HepG2 (cell line): Measurements from ENCODE around the gene USP7. TPM values are rescaled to one million over a fixed set of nuclear protein-coding genes. Genes with fewer than 3 reads are reported as not detected.
A peak's percentile ranks its signal among the peaks of the same experiment; 100 is the strongest.

Experiments
- ATAC-seq: fragments of 200-7000 bp; cut with Tn5 transposase; 3 replicates; pipeline ENCODE4 v1.9.1; 2020; ENCODE audit warnings: mild to moderate bottlenecking, moderate library complexity
- BruUV-seq: library from RNA; stranded (reverse); fragments of 400-500 nt; replicated peaks from 2 replicates; lab custom pipeline; 2021; lab: Mats Ljungman, UMichigan
- CTCF ChIA-PET: fragments of 300-600 bp; formaldehyde crosslinking; extraction: SDS; loops from one replicate; lab custom pipeline; 2021; ENCODE audit warnings: low total read pairs, inconsistent platforms, low intra/inter-chr PET ratio; lab: Yijun Ruan, JAX
- POLR2A ChIA-PET: fragments of 350-600 bp; sonication (Branson Sonifier 250); formaldehyde crosslinking; loops from one replicate; lab custom pipeline; 2020; ENCODE audit warnings: antibody characterized with exemption, inconsistent platforms; lab: Yijun Ruan, JAX
- DNase-seq: peaks from one replicate; pipeline ENCODE4 v3.0.0-alpha.2; 2015; ENCODE audit warnings: low spot score
- FAIRE-seq: peaks from 3 replicates; lab custom pipeline; 2011; peaks lifted over from hg19 to GRCh38; lab: Jason Lieb, UNC
- H2AFZ ChIP-seq: one replicate; pipeline ENCODE4 v1.6.1; 2011; ENCODE audit warnings: low read length, inconsistent platforms
- H3K27ac ChIP-seq: fragments of 300-600 bp; 3 replicates; pipeline ENCODE4 v1.8.0; 2011; ENCODE audit warnings: mixed run types, mild to moderate bottlenecking, mixed read lengths, low read length, inconsistent platforms; ENCODE audit not compliant: insufficient read depth; ENCODE audit errors: extremely low read length
- H3K27me3 ChIP-seq, 2 experiments: fragments of 200-600 bp in 1 of 2; 2 replicates in 1 of 2; 3 replicates in 1 of 2; pipeline versions ENCODE4 v1.6.0 to v1.8.0; 2011; ENCODE audit warnings: low read length in 2 of 2, mild to moderate bottlenecking in 2 of 2, moderate library complexity in 2 of 2, inconsistent platforms in 1 of 2; ENCODE audit not compliant: insufficient read depth in 2 of 2, control insufficient read depth in 1 of 2
- H3K36me3 ChIP-seq, 2 experiments: fragments of 200-600 bp in 1 of 2; replicated peaks in 1 of 2; 2 replicates in 1 of 2; 3 replicates in 1 of 2; pipeline versions ENCODE4 v1.5.1 to v1.8.0; 2011; ENCODE audit warnings: low read length in 2 of 2, inconsistent platforms in 1 of 2; ENCODE audit not compliant: insufficient read depth in 2 of 2, control insufficient read depth in 1 of 2
- H3K4me1 ChIP-seq: 2 replicates; pipeline ENCODE4 v1.5.1; 2012; ENCODE audit warnings: low read length, inconsistent platforms; ENCODE audit not compliant: insufficient read depth
- H3K4me2 ChIP-seq: 2 replicates; pipeline ENCODE4 v1.6.0; 2011; ENCODE audit warnings: low read depth, low read length, inconsistent platforms
- H3K4me3 ChIP-seq, 3 experiments: fragments of 200-600 bp in 1 of 3; sonication (generic), shearing (Covaris generic) in 1 of 3; replicated peaks in 1 of 3; 2 replicates each; pipeline ENCODE4 v1.5.1; 2011 to 2016; ENCODE audit warnings: low read length in 3 of 3, inconsistent platforms in 2 of 3, low read depth in 2 of 3, mild to moderate bottlenecking in 2 of 3, control low read depth in 1 of 3, mixed read lengths in 1 of 3; ENCODE audit not compliant: insufficient read depth in 1 of 3
- H3K79me2 ChIP-seq: one replicate; pipeline ENCODE4 v1.6.1; 2011; ENCODE audit warnings: low read length, inconsistent platforms; ENCODE audit not compliant: insufficient read depth
- H3K9ac ChIP-seq: 2 replicates; pipeline ENCODE4 v1.6.0; 2011; ENCODE audit warnings: mild to moderate bottlenecking, low read depth, low read length, inconsistent platforms; ENCODE audit not compliant: insufficient read depth
- H3K9me3 ChIP-seq: 2 replicates; pipeline ENCODE4 v1.5.1; 2012; ENCODE audit warnings: mild to moderate bottlenecking, low read length
- H4K20me1 ChIP-seq: 2 replicates; pipeline ENCODE4 v1.6.0; 2011; ENCODE audit warnings: inconsistent platforms, mild to moderate bottlenecking, low read length, moderate library complexity; ENCODE audit not compliant: insufficient read depth
- AKAP8 ChIP-seq: sonication (generic); formaldehyde crosslinking; IDR thresholded peaks from 2 replicates; pipeline ENCODE4 v1.5.1; 2020; ENCODE audit warnings: mild to moderate bottlenecking, missing genetic modification reagents
- MED13 ChIP-seq: sonication (generic); formaldehyde crosslinking; IDR thresholded peaks from 2 replicates; pipeline ENCODE4 v1.5.0; 2020; ENCODE audit warnings: missing genetic modification reagents
- NCOA5 ChIP-seq: sonication (generic); formaldehyde crosslinking; IDR thresholded peaks from 2 replicates; pipeline ENCODE4 v1.4.0; 2020; ENCODE audit warnings: missing genetic modification reagents
- NFKB2 ChIP-seq: sonication (generic); formaldehyde crosslinking; IDR thresholded peaks from 2 replicates; pipeline ENCODE4 v1.4.0; 2020; ENCODE audit warnings: missing genetic modification reagents, borderline replicate concordance
- POLR2G ChIP-seq: fragments of 200-400 bp; formaldehyde crosslinking; IDR thresholded peaks from 2 replicates; pipeline ENCODE4 v1.6.1; 2018; ENCODE audit warnings: mild to moderate bottlenecking, low read depth, low read length, moderate library complexity
- XRCC5 ChIP-seq: fragments of 200-400 bp; formaldehyde crosslinking; optimal IDR thresholded peaks from 2 replicates; pipeline ENCODE3; 2017; ENCODE audit warnings: mild to moderate bottlenecking, low read length
- ZBTB33 ChIP-seq: sonication (generic); formaldehyde crosslinking; IDR thresholded peaks from 2 replicates; pipeline ENCODE4 v1.4.0; 2020; ENCODE audit warnings: missing genetic modification reagents
- ZFP37 ChIP-seq: sonication (generic); formaldehyde crosslinking; IDR thresholded peaks from 2 replicates; pipeline ENCODE4 v1.4.0; 2020; ENCODE audit warnings: missing genetic modification reagents, borderline replicate concordance
- ZFP82 ChIP-seq: sonication (generic); formaldehyde crosslinking; IDR thresholded peaks from 2 replicates; pipeline ENCODE4 v1.5.1; 2020; ENCODE audit warnings: mild to moderate bottlenecking, missing genetic modification reagents, borderline replicate concordance
- ZNF318 ChIP-seq: sonication (generic); formaldehyde crosslinking; IDR thresholded peaks from 2 replicates; pipeline ENCODE4 v1.4.0; 2020; ENCODE audit warnings: mild to moderate bottlenecking, missing genetic modification reagents
- ZNF589 ChIP-seq: sonication (generic); formaldehyde crosslinking; conservative IDR thresholded peaks from 2 replicates; pipeline ENCODE4 v1.8.0; 2022; ENCODE audit warnings: mild to moderate bottlenecking, moderate library complexity, missing genetic modification reagents
- ZNF768 ChIP-seq: sonication (generic); formaldehyde crosslinking; IDR thresholded peaks from 2 replicates; pipeline ENCODE4 v1.4.0; 2020; ENCODE audit warnings: missing genetic modification reagents
- WGBS: methylation state at CpG from one replicate; pipeline ENCODE4 v1.1.6; 2017; ENCODE audit warnings: low lambda C conversion rate; 5-methylcytosine and 5-hydroxymethylcytosine counted together
- in situ Hi-C: cut with HindIII; loops from 2 replicates; pipeline ENCODE4 v1.10.0; 2017; ENCODE audit warnings: low pct_unique_long_range_greater_than_20kb; ENCODE audit not compliant: extremely low pct_ligation_motif_present
- intact Hi-C: fragments of 100-400 bp; cut with micrococcal nuclease; formaldehyde crosslinking; loops from one replicate; pipeline ENCODE4 v1.10.0; 2022; ENCODE audit not compliant: unreplicated experiment
- polyA plus RNA-seq, 8 experiments: library from polyadenylated mRNA; depleted of rRNA in 3 of 8; stranded (reverse) in 7 of 8; unstranded in 1 of 8; fragments of >200 nt; fragmentation: Illumina TruSeq in 4 of 8; extraction: Trizol in 4 of 8; gene quantifications; 2 replicates each; pipeline versions ENCODE4 v1.2.1 to v1.2.3, GENCODE V29; 2011 to 2016; ENCODE audit warnings: low read depth in 4 of 8, missing spikeins in 1 of 8, mixed read lengths in 1 of 8; ENCODE audit not compliant: insufficient read depth in 1 of 8
- total RNA-seq, 5 experiments: library from RNA; depleted of rRNA; stranded (reverse); fragments of >200 nt; fragmentation: Illumina TruSeq; extraction: Trizol; gene quantifications; 2 replicates each; pipeline ENCODE4 v1.2.3, GENCODE V29; 2016; ENCODE audit warnings: low read depth in 1 of 5

USP7 gene
- total and polyA plus RNA-seq, 2 of the 13 experiments (the other 11 are each of a cell fraction or from before 2014, with no cell fraction given) = 52.5 to 173 TPM

- BruUV-seq = no TSS peak
- no peak for FAIRE-seq
- TF ChIP-seq AKAP8 (0 out of 2 replicates have a peak, but pooled peaks have one; percentile 28), POLR2G (peak; percentile 4; the same call in 1 of the 2 replicates), NCOA5 (peak; percentile 75; the same call in 1 of the 2 replicates), MED13 (CRISPR knock-in tag) (0 out of 2 replicates have a peak, but pooled peaks have one; percentile 24), ZFP37 (CRISPR knock-in tag) (0 out of 2 replicates have a peak, but pooled peaks have one; percentile 38), ZFP82 (CRISPR knock-in tag) (no peak), ZNF768 (CRISPR knock-in tag) (peak; percentile 11; the same call in 1 of the 2 replicates), ZBTB33 (CRISPR knock-in tag) (0 out of 2 replicates have a peak, but pooled peaks have one; percentile 38), XRCC5 (peak; percentile 15), ZNF318 (peak; percentile 30; the same call in 1 of the 2 replicates), ZNF589 (CRISPR knock-in tag) (0 out of 2 replicates have a peak, but pooled peaks have one; percentile 21), NFKB2 (CRISPR knock-in tag) (peak; percentile 62; the same call in 1 of the 2 replicates)
Measured at GRCh38 chr16:8888951-8889892, 74.5 kb downstream of the USP7 start.

More at GRCh38 chr16:8888951-8889892, 74.5 kb downstream of the USP7 start:
- Histone ChIP-seq H3K9me3 (no peaks in the 10 kb centered on the region), H3K4me3 (no peak overlapping the region), H2AFZ (no peak overlapping the region), H3K36me3 (peaks cover 36 to 37% of the 10 kb centered on the region in 2 experiments), H3K27ac (no peak overlapping the region), H3K9ac (no peak overlapping the region), H3K79me2 (no peaks in the 10 kb centered on the region), H4K20me1 (no peaks in the 10 kb centered on the region), H3K4me2 (no peak overlapping the region), H3K4me1 (peaks cover 26% of the 10 kb centered on the region), H3K27me3 (no peaks in the 10 kb centered on the region)
- POLR2A ChIA-PET = interaction anchor here (1.0 to 14.5 kb wide), 2 partner anchors 22 to 42 kb away, joined by 3 to 235 read pairs; partner anchors contain the start of gene CARHSP1
- in situ Hi-C loops = loop anchor here (25.0 kb wide), 1 partner anchor 227 kb away; the partner anchor contains the start of gene ABAT
- no peak for ATAC-seq
- no peak for DNase-seq
- intact Hi-C loops = no loop called here
- CTCF ChIA-PET = no interaction called here
- 92% methylated on average over 22 of the region's 23 CpGs for WGBS
